ENCODE results near the gene SH3RF3.
"Not testable (repeated sequence)": the region's sequence is repeated elsewhere in the genome, so short reads cannot be mapped to it uniquely, and the experiment has no call there.

SH3RF3 gene

GRCh38 chr2:109205447-109205846 lies 76.4 kb downstream of the SH3RF3 start:
- no peak for DNase-seq

- no peak for DNase-seq
Observed at GRCh38 chr2:109206569-109207146, 77.7 kb downstream of the SH3RF3 start.

- no peak for DNase-seq
Observed at GRCh38 chr2:109207176-109207575, 78.2 kb downstream of the SH3RF3 start.

GRCh38 chr2:109208071-109208950 lies 79.3 kb downstream of the SH3RF3 start:
- no peak for DNase-seq

GRCh38 chr2:109208951-109209335 lies 79.9 kb downstream of the SH3RF3 start:
- no peak for DNase-seq

GRCh38 chr2:109209412-109209811 lies 80.4 kb downstream of the SH3RF3 start:
- DNase-seq = no peak

- DNase-seq = no peak
Observed at GRCh38 chr2:109209941-109210340, 80.9 kb downstream of the SH3RF3 start.

GRCh38 chr2:109210431-109211200 lies 81.6 kb downstream of the SH3RF3 start:
- no peak for DNase-seq

- no peak for DNase-seq
Observed at GRCh38 chr2:109211315-109211714, 82.3 kb downstream of the SH3RF3 start.

GRCh38 chr2:109212836-109213563 lies 84.0 kb downstream of the SH3RF3 start:
- DNase-seq = no peak

- DNase-seq = no peak
Observed at GRCh38 chr2:109213646-109214433, 84.8 kb downstream of the SH3RF3 start.

- DNase-seq = no peak
Observed at GRCh38 chr2:109214651-109215371, 85.8 kb downstream of the SH3RF3 start.

- DNase-seq = no peak
Observed at GRCh38 chr2:109215866-109216265, 86.9 kb downstream of the SH3RF3 start.

- DNase-seq = no peak
Observed at GRCh38 chr2:109216332-109216731, 87.3 kb downstream of the SH3RF3 start.

- DNase-seq = no peak
Observed at GRCh38 chr2:109217362-109218086, 88.5 kb downstream of the SH3RF3 start.

- DNase-seq = no peak
Observed at GRCh38 chr2:109218087-109218791, 89.2 kb downstream of the SH3RF3 start.

GRCh38 chr2:109218792-109219126 lies 89.8 kb downstream of the SH3RF3 start:
- no peak for DNase-seq

- no peak for DNase-seq
Observed at GRCh38 chr2:109220860-109221259, 91.9 kb downstream of the SH3RF3 start.

GRCh38 chr2:109221316-109221715 lies 92.3 kb downstream of the SH3RF3 start:
- not testable (repeated sequence) for DNase-seq

- no peak for DNase-seq
Observed at GRCh38 chr2:109222422-109222821, 93.4 kb downstream of the SH3RF3 start.
